K562 (cell line): ENCODE data around the gene MKLN1. TPM values are rescaled to one million over a fixed set of nuclear protein-coding genes. Genes with fewer than 3 reads are reported as not detected.

Source experiments
- ATAC-seq: fragments of 200-7000 bp; cut with Tn5 transposase; 3 replicates; pipeline ENCODE4 v1.9.1; 2020; ENCODE audit warnings: moderate library complexity
- BruUV-seq: library from RNA; stranded (reverse); fragments of 400-500 nt; replicated peaks from 2 replicates; lab custom pipeline; 2021; lab: Mats Ljungman, UMichigan
- CTCF ChIA-PET: fragments of 300-600 bp; formaldehyde crosslinking; extraction: SDS; loops from one replicate; lab custom pipeline; 2021; ENCODE audit warnings: low intra/inter-chr PET ratio; lab: Yijun Ruan, JAX
- POLR2A ChIA-PET: fragments of 300-600, 350-650 bp; sonication (Branson Sonifier 250); formaldehyde crosslinking; extraction: SDS; loops from one replicate; lab custom pipeline; 2021; ENCODE audit warnings: antibody characterized with exemption, inconsistent platforms; lab: Yijun Ruan, JAX
- DNase-seq, 4 experiments: peaks; one replicate each; pipeline versions ENCODE4 v3.0.0 to v3.0.0-alpha.2; 2011 to 2018; ENCODE audit warnings: low spot score in 3 of 4, mixed read lengths in 3 of 4; ENCODE audit errors: extremely low read depth in 1 of 4
- FAIRE-seq: peaks from 2 replicates; lab custom pipeline; 2011; peaks lifted over from hg19 to GRCh38; lab: Jason Lieb, UNC
- H2AFZ ChIP-seq: 2 replicates; pipeline ENCODE4 v1.6.0; 2011; ENCODE audit warnings: low read depth, low read length, control low read depth, inconsistent platforms
- H3K27ac ChIP-seq: fragments of 200-600 bp; 3 replicates; pipeline ENCODE4 v1.8.0; 2011; ENCODE audit warnings: low read depth, mild to moderate bottlenecking, control low read depth, inconsistent platforms, low read length, moderate library complexity, mixed read lengths; ENCODE audit errors: extremely low read depth
- H3K27me3 ChIP-seq, 2 experiments: fragments of 300-600 bp in 1 of 2; 2 replicates in 1 of 2; 3 replicates in 1 of 2; pipeline versions ENCODE4 v1.6.0 to v1.8.0; 2011; ENCODE audit warnings: inconsistent platforms in 2 of 2, low read length in 2 of 2, mild to moderate bottlenecking in 1 of 2, mixed read lengths in 1 of 2, moderate library complexity in 1 of 2; ENCODE audit not compliant: control insufficient read depth in 2 of 2, insufficient read depth in 2 of 2
- H3K36me3 ChIP-seq: fragments of 300-600 bp; 3 replicates; pipeline ENCODE4 v1.8.0; 2011; ENCODE audit warnings: mild to moderate bottlenecking, low read length, inconsistent platforms; ENCODE audit not compliant: control insufficient read depth, insufficient read depth
- H3K4me1 ChIP-seq, 2 experiments: fragments of 200-600 bp in 1 of 2; replicated peaks in 1 of 2; 2 replicates in 1 of 2; 3 replicates in 1 of 2; pipeline versions ENCODE4 v1.5.1 to v1.8.0; 2011; ENCODE audit warnings: inconsistent platforms in 2 of 2, low read length in 2 of 2, mild to moderate bottlenecking in 1 of 2, mixed read lengths in 1 of 2, moderate library complexity in 1 of 2; ENCODE audit not compliant: control insufficient read depth in 2 of 2, insufficient read depth in 2 of 2
- H3K4me2 ChIP-seq: 2 replicates; pipeline ENCODE4 v1.6.1; 2011; ENCODE audit warnings: low read length, control low read depth, inconsistent platforms, mixed read lengths; ENCODE audit not compliant: insufficient read depth
- H3K4me3 ChIP-seq: fragments of 200-600 bp; sonication (generic), shearing (Covaris generic); 2 replicates; pipeline ENCODE4 v1.5.1; 2016; ENCODE audit warnings: control low read depth, inconsistent platforms
- H3K79me2 ChIP-seq: fragments of 200-600 bp; 3 replicates; pipeline ENCODE4 v1.8.0; 2011; ENCODE audit warnings: low read length, inconsistent platforms; ENCODE audit not compliant: control insufficient read depth, insufficient read depth
- H3K9ac ChIP-seq, 2 experiments: 2 replicates each; pipeline versions ENCODE4 v1.6.0 to v1.6.1; 2011; ENCODE audit warnings: low read depth in 2 of 2, low read length in 2 of 2, control low read depth in 1 of 2, inconsistent platforms in 1 of 2, mild to moderate bottlenecking in 1 of 2, mixed read lengths in 1 of 2; ENCODE audit not compliant: insufficient read depth in 1 of 2
- H3K9me1 ChIP-seq: one replicate; pipeline ENCODE4 v1.6.0; 2011; ENCODE audit warnings: inconsistent platforms, mild to moderate bottlenecking, low read length, moderate library complexity; ENCODE audit not compliant: control insufficient read depth, insufficient read depth
- H3K9me3 ChIP-seq: replicated peaks from 2 replicates; pipeline ENCODE4 v1.5.1; 2011; ENCODE audit warnings: low read depth, low read length, inconsistent platforms; ENCODE audit not compliant: control insufficient read depth, insufficient read depth
- H4K20me1 ChIP-seq: replicated peaks from 2 replicates; pipeline ENCODE4 v1.6.1; 2011; ENCODE audit warnings: low read length, inconsistent platforms, mixed read lengths; ENCODE audit not compliant: control insufficient read depth, insufficient read depth
- E2F3 ChIP-seq: fragments of 250-450 bp; sonication (Bioruptor Pico); IDR thresholded peaks from 2 replicates; pipeline ENCODE4 v1.4.0; 2020; ENCODE audit warnings: mild to moderate bottlenecking
- PTBP1 ChIP-seq: fragments of 200-400 bp; formaldehyde crosslinking; IDR thresholded peaks from 2 replicates; pipeline ENCODE4 v1.6.1; 2017; ENCODE audit warnings: low read depth, low read length
- RBM15 ChIP-seq: fragments of 200-400 bp; formaldehyde crosslinking; IDR thresholded peaks from 2 replicates; pipeline ENCODE4 v1.6.1; 2018; ENCODE audit warnings: mild to moderate bottlenecking, low read length, moderate library complexity; ENCODE audit not compliant: insufficient read depth
- RHOXF2B ChIP-seq: fragments of 250-450 bp; sonication (Bioruptor Pico); conservative IDR thresholded peaks from 2 replicates; pipeline ENCODE4 v1.5.1; 2021
- SIX5 ChIP-seq, 2 experiments: IDR thresholded peaks; 2 replicates each; pipeline ENCODE4 v1.6.1; 2011; ENCODE audit warnings: low read length in 2 of 2, borderline replicate concordance in 1 of 2, low read depth in 1 of 2, mild to moderate bottlenecking in 1 of 2, moderate library complexity in 1 of 2; ENCODE audit not compliant: insufficient read depth in 1 of 2
- SRSF7 ChIP-seq: fragments of 200-400 bp; formaldehyde crosslinking; optimal IDR thresholded peaks from 2 replicates; pipeline ENCODE3; 2017; ENCODE audit warnings: mild to moderate bottlenecking, low read depth, low read length
- TCF3 ChIP-seq: sonication (generic); formaldehyde crosslinking; IDR thresholded peaks from 2 replicates; pipeline ENCODE4 v1.4.0; 2020; ENCODE audit warnings: mild to moderate bottlenecking, missing genetic modification reagents
- ZBTB7A ChIP-seq: IDR thresholded peaks from 2 replicates; pipeline ENCODE4 v1.6.1; 2011; ENCODE audit warnings: low read depth, mild to moderate bottlenecking, low read length, moderate library complexity, borderline replicate concordance; ENCODE audit not compliant: control insufficient read depth
- ZNF23 ChIP-seq: fragments of 250-450 bp; sonication (Bioruptor Pico); IDR thresholded peaks from 2 replicates; pipeline ENCODE4 v1.4.0; 2020; ENCODE audit warnings: mild to moderate bottlenecking
- WGBS: fragments of 100-300 bp; shearing (Covaris generic); methylation state at CpG from one replicate; pipeline ENCODE4 v1.1.6; 2016; ENCODE audit warnings: low coverage, mixed read lengths; ENCODE audit not compliant: insufficient coverage; ENCODE audit errors: missing lambda C conversion rate; 5-methylcytosine and 5-hydroxymethylcytosine counted together
- in situ Hi-C: fragments of 300-500 bp; cut with MboI; formaldehyde crosslinking; loops from 4 replicates; pipeline ENCODE4 v1.15.0; 2018; ENCODE audit warnings: inconsistent platforms, mixed read lengths
- intact Hi-C: fragments of 100-400 bp; cut with micrococcal nuclease; formaldehyde crosslinking; loops from 2 replicates; pipeline ENCODE4 v1.14.2; 2022
- polyA plus RNA-seq, 8 experiments: library from polyadenylated mRNA; depleted of rRNA in 4 of 8; stranded (reverse) in 5 of 8; unstranded in 3 of 8; fragments of >200 nt; fragmentation: Nextera tagmentation in 2 of 8; fragmentation: Illumina TruSeq in 1 of 8; extraction: Ambion mirVana in 2 of 8; extraction: Trizol in 1 of 8; gene quantifications; 2 replicates each; pipeline versions ENCODE4 v1.2.1 to v1.2.3, GENCODE V29; 2011 to 2014; ENCODE audit warnings: inconsistent platforms in 1 of 8, missing spikeins in 1 of 8
- total RNA-seq, 7 experiments: library from RNA; depleted of rRNA in 6 of 7; stranded (reverse); fragments of >200 nt in 6 of 7; fragmentation: Illumina TruSeq in 2 of 7; extraction: Trizol in 2 of 7; gene quantifications; 2 replicates each; pipeline versions ENCODE4 v1.2.1 to v1.2.3, GENCODE V29; 2011 to 2021; ENCODE audit warnings: low replicate concordance in 1 of 7
- TF ChIP-seq, protein P1 (sequence below), 3 experiments: fragments of 200-800 bp in 1 of 3; sonication (Bioruptor generic) in 1 of 3; sonication (generic) in 1 of 3; formaldehyde crosslinking in 1 of 3; IDR thresholded peaks; 2 replicates each; pipeline versions ENCODE4 v1.6.1 to v1.8.0; 2016 to 2022; ENCODE audit warnings: mild to moderate bottlenecking in 2 of 3, missing compliant biosample characterization in 2 of 3, missing genetic modification characterization in 2 of 3, missing genetic modification reagents in 1 of 3
- TF ChIP-seq, protein P2 (sequence below): fragments of 450-650 bp; formaldehyde crosslinking; IDR thresholded peaks from 2 replicates; pipeline ENCODE4 v1.4.0; 2020; ENCODE audit warnings: mild to moderate bottlenecking
- TF ChIP-seq, protein P3 (sequence below), 2 experiments: fragments of 450-650 bp; IDR thresholded peaks; 2 replicates each; pipeline ENCODE4 v1.6.1; 2016

The MKLN1 gene
- total and polyA plus RNA-seq, 9 of the 15 experiments (the other 6 are each of a cell fraction or from before 2014, with no cell fraction given): 18.6 to 80.4 (median 56.0) TPM

DNA sequence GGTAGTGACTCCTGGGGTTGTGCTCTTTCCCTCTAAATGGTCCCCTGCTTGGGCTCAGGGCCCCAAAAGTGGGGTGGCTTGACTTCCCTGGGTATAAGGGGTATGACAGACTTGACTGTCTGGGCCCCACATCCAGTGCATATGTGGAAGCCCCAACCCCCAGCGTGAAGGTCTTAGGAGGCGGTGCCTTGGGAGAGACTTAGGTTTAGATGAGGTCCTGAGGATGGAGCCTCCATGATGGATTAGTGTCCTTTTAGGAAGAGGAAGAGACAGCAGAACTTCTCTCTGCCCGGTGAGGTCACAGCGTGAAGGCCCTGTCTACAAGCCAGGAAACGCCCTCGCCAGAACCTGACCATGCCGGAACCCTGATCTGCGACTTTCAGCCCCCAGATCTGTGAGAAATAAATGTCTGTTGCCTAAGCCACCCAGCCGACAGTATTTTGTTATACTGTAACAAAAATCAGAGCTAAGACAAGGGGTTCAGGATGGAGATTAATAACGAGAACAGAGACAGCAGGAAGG lies 205.0 kb downstream of the MKLN1 start:
- intact Hi-C loops (no loop called here), in situ Hi-C loops (no loop called here)
- H3K79me2 ChIP-seq: no peaks in the 10 kb centered on the region
- no peak overlapping the region for H3K27ac ChIP-seq
- no peak overlapping the region for H2AFZ ChIP-seq
- FAIRE-seq (peak; percentile 35), ATAC-seq (no peak), DNase-seq (no peak)
- H3K9me3 ChIP-seq: no peaks in the 10 kb centered on the region
- POLR2A ChIA-PET: interaction anchor here (1.6 kb wide), 1 partner anchor 11 kb away, joined by 4 read pairs; no protein-coding TSS in a partner anchor
- no peaks in the 10 kb centered on the region for H3K36me3 ChIP-seq
- H3K9ac ChIP-seq: no peak overlapping the region
- no TSS peak for BruUV-seq
- H3K27me3 ChIP-seq: peaks cover 40 to 77% of the 10 kb centered on the region in 2 experiments
- CTCF ChIA-PET: no interaction called here
- H3K9me1 ChIP-seq: no peaks in the 10 kb centered on the region
- peaks cover 6% of the 10 kb centered on the region for H4K20me1 ChIP-seq
- 1% methylated on average over 10 of the region's 10 CpGs for WGBS
- H3K4me3 ChIP-seq: no peak overlapping the region
- H3K4me1 ChIP-seq: peaks cover 0 to 5% of the 10 kb centered on the region in 2 experiments; a peak in 1 of 5 replicates
- no peak overlapping the region for H3K4me2 ChIP-seq
- TF ChIP-seq SIX5 (IDR thresholded peaks at IDR 0.05; ENCODE audit: borderline replicate concordance in 1 of 2, insufficient read depth in 1 of 2, low read depth in 1 of 2, low read length in 2 of 2) (no peak), RHOXF2B (CRISPR knock-in tag) (no peak), RBM15 (no peak), TCF3 (CRISPR knock-in tag) (no peak), E2F3 (CRISPR knock-in tag) (no peak), PTBP1 (no peak), ZBTB7A (no peak), SRSF7 (no peak), ZNF23 (no peak)
- TF ChIP-seq, protein P1, sequence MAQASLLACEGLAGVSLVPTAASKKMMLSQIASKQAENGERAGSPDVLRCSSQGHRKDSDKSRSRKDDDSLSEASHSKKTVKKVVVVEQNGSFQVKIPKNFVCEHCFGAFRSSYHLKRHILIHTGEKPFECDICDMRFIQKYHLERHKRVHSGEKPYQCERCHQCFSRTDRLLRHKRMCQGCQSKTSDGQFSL (CRISPR knock-in tag; IDR thresholded peaks at IDR 0.05): no peak
- TF ChIP-seq, protein P1 (tag; IDR thresholded peaks at IDR 0.05): no peak
- TF ChIP-seq, protein P2, sequence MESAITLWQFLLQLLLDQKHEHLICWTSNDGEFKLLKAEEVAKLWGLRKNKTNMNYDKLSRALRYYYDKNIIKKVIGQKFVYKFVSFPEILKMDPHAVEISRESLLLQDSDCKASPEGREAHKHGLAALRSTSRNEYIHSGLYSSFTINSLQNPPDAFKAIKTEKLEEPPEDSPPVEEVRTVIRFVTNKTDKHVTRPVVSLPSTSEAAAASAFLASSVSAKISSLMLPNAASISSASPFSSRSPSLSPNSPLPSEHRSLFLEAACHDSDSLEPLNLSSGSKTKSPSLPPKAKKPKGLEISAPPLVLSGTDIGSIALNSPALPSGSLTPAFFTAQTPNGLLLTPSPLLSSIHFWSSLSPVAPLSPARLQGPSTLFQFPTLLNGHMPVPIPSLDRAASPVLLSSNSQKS (CRISPR knock-in tag): no peak
- TF ChIP-seq, protein P3, sequence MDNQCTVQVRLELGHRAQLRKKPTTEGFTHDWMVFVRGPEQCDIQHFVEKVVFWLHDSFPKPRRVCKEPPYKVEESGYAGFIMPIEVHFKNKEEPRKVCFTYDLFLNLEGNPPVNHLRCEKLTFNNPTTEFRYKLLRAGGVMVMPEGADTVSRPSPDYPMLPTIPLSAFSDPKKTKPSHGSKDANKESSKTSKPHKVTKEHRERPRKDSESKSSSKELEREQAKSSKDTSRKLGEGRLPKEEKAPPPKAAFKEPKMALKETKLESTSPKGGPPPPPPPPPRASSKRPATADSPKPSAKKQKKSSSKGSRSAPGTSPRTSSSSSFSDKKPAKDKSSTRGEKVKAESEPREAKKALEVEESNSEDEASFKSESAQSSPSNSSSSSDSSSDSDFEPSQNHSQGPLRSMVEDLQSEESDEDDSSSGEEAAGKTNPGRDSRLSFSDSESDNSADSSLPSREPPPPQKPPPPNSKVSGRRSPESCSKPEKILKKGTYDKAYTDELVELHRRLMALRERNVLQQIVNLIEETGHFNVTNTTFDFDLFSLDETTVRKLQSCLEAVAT (IDR thresholded peaks at IDR 0.05): no peak
